SK-N-MC (cell line): ENCODE results near the gene DMRT1.

Experiments used
- EZH2 ChIP-seq: fragments of 200-600 bp; sonication (generic); IDR thresholded peaks from one replicate; pipeline ENCODE4 v1.6.1; 2017; ENCODE audit warnings: antibody characterized with exemption
- POLR2AphosphoS5 ChIP-seq: IDR thresholded peaks from 2 replicates; pipeline ENCODE4 v1.6.1; 2012; ENCODE audit warnings: mild to moderate bottlenecking, low read depth, low read length, borderline replicate concordance

DNA sequence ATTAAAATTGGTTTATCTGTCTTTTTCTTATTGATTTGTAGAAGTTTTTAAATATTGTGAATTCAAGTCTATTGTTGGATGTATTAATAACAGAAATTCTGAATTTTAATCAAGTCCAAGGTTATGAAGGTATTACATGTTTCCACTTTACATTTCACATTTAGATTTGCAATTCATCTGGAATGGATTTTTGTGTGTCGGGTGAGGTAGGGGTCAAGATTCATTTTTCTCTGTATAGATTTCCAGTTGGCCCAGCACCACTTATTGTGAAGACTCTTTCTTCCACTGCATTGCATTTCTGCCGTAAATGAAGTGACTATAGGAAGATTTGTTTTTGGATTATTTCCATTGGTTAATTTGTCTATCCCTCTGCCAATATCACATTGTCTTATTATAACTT is 173.1 kb downstream of the DMRT1 start:
- no peak for TF ChIP-seq EZH2
- no peak for TF ChIP-seq POLR2AphosphoS5
